Measurements from ENCODE around the gene TMX2.
"Not testable (repeated sequence)": the region's sequence is repeated elsewhere in the genome, so short reads cannot be mapped to it uniquely, and the experiment has no call there.

The TMX2 gene

GRCh38 chr11:57713835-57714234 is 1.4 kb downstream of the TMX2 start:
- Histone ChIP-seq H3K9ac (ENCODE audit: low read length) (peak overlapping the region; percentile 90), H3K9me2 (replicated peaks; ENCODE audit: insufficient read depth, low read length) (no peaks in the 10 kb centered on the region), H3K79me2 (ENCODE audit: insufficient read depth, low read length) (peaks cover 58% of the 10 kb centered on the region)

GRCh38 chr11:57716726-57717125 is 4.3 kb downstream of the TMX2 start:
- H3K36me3 ChIP-seq (ENCODE audit: low read length); H4K20me1 ChIP-seq (ENCODE audit: low read depth, low read length); H3K4me2 ChIP-seq (ENCODE audit: low read depth, low read length, poor library complexity, severe bottlenecking); H3K4me3 ChIP-seq (ENCODE audit: insufficient read depth, low read length, poor library complexity, severe bottlenecking); H3K9me2 ChIP-seq (replicated peaks; ENCODE audit: insufficient read depth, low read length); H3K27me3 ChIP-seq (ENCODE audit: low read length); H2AFZ ChIP-seq (ENCODE audit: low read depth, low read length, severe bottlenecking); H3K9me3 ChIP-seq (ENCODE audit: insufficient read depth, low read length); H3K9ac ChIP-seq (ENCODE audit: low read length); H3F3A ChIP-seq (ENCODE audit: insufficient read depth); H3K27ac ChIP-seq (ENCODE audit: low read depth, low read length): not testable (repeated sequence)
- peaks cover 67% of the 10 kb centered on the region for H3K79me2 ChIP-seq (ENCODE audit: insufficient read depth, low read length)

More at GRCh38 chr11:57713835-57714234, 1.4 kb downstream of the TMX2 start:
- no peak overlapping the region for H2AFZ ChIP-seq (ENCODE audit: low read depth, low read length, severe bottlenecking)
- TF ChIP-seq CTCF (IDR thresholded peaks at IDR 0.05; ENCODE audit: insufficient read depth, low read length, poor library complexity, severe bottlenecking) (no peak), EZH2phosphoT487 (conservative IDR thresholded peaks at IDR 0.05; ENCODE audit: low read length) (no peak)
- no peaks in the 10 kb centered on the region for H4K20me1 ChIP-seq (ENCODE audit: low read depth, low read length)
- no peaks in the 10 kb centered on the region for H3K27me3 ChIP-seq (ENCODE audit: low read length)
- H3K27ac ChIP-seq (ENCODE audit: low read depth, low read length), result no peak overlapping the region
- peak overlapping the region; percentile 97 for H3K4me3 ChIP-seq (ENCODE audit: insufficient read depth, low read length, poor library complexity, severe bottlenecking)
- H3F3A ChIP-seq (ENCODE audit: insufficient read depth), result no peaks in the 10 kb centered on the region; the same call in 1 of the 2 replicates
- H3K4me2 ChIP-seq (ENCODE audit: low read depth, low read length, poor library complexity, severe bottlenecking), result peak overlapping the region; percentile 87
- H3K36me3 ChIP-seq (ENCODE audit: low read length), result no peaks in the 10 kb centered on the region
- H3K9me3 ChIP-seq (ENCODE audit: insufficient read depth, low read length), result no peaks in the 10 kb centered on the region

- Histone ChIP-seq H3K79me2 (ENCODE audit: insufficient read depth, low read length) (peaks cover 92% of the 10 kb centered on the region), H3F3A (ENCODE audit: insufficient read depth) (peaks cover 18% of the 10 kb centered on the region; the same call in 1 of the 2 replicates), H2AFZ (ENCODE audit: low read depth, low read length, severe bottlenecking) (no peak overlapping the region), H3K27ac (ENCODE audit: low read depth, low read length) (no peak overlapping the region), H3K4me3 (ENCODE audit: insufficient read depth, low read length, poor library complexity, severe bottlenecking) (no peak overlapping the region), H3K27me3 (ENCODE audit: low read length) (no peaks in the 10 kb centered on the region), H3K36me3 (ENCODE audit: low read length) (peaks cover 5% of the 10 kb centered on the region; the same call in 1 of the 2 replicates), H3K9me3 (ENCODE audit: insufficient read depth, low read length) (no peaks in the 10 kb centered on the region), H3K4me2 (ENCODE audit: low read depth, low read length, poor library complexity, severe bottlenecking) (no peak overlapping the region), H3K9me2 (replicated peaks; ENCODE audit: insufficient read depth, low read length) (no peaks in the 10 kb centered on the region), H3K9ac (ENCODE audit: low read length) (no peak overlapping the region), H4K20me1 (ENCODE audit: low read depth, low read length) (peaks cover 9% of the 10 kb centered on the region; the same call in 1 of the 2 replicates)
- TF ChIP-seq CTCF (IDR thresholded peaks at IDR 0.05; ENCODE audit: insufficient read depth, low read length, poor library complexity, severe bottlenecking) (no peak), EZH2phosphoT487 (conservative IDR thresholded peaks at IDR 0.05; ENCODE audit: low read length) (no peak)
Measured at GRCh38 chr11:57727185-57727584, 14.8 kb downstream of the TMX2 start.

GRCh38 chr11:57728829-57729228 is 16.4 kb downstream of the TMX2 start:
- Histone ChIP-seq H3K36me3 (ENCODE audit: low read length) (no peaks in the 10 kb centered on the region), H3K9ac (ENCODE audit: low read length) (peak overlapping the region; percentile 6; the same call in 1 of the 2 replicates), H3K9me2 (replicated peaks; ENCODE audit: insufficient read depth, low read length) (no peaks in the 10 kb centered on the region), H3K4me3 (ENCODE audit: insufficient read depth, low read length, poor library complexity, severe bottlenecking) (no peak overlapping the region), H2AFZ (ENCODE audit: low read depth, low read length, severe bottlenecking) (no peak overlapping the region), H4K20me1 (ENCODE audit: low read depth, low read length) (peaks cover 9% of the 10 kb centered on the region; the same call in 1 of the 2 replicates), H3K9me3 (ENCODE audit: insufficient read depth, low read length) (no peaks in the 10 kb centered on the region), H3K4me2 (ENCODE audit: low read depth, low read length, poor library complexity, severe bottlenecking) (peak overlapping the region; percentile 45), H3K79me2 (ENCODE audit: insufficient read depth, low read length) (peaks cover 95% of the 10 kb centered on the region), H3K27me3 (ENCODE audit: low read length) (no peaks in the 10 kb centered on the region), H3F3A (ENCODE audit: insufficient read depth) (peaks cover 18% of the 10 kb centered on the region; the same call in 1 of the 2 replicates), H3K27ac (ENCODE audit: low read depth, low read length) (peak overlapping the region; percentile 28; the same call in 1 of the 2 replicates)
- TF ChIP-seq EZH2phosphoT487 (conservative IDR thresholded peaks at IDR 0.05; ENCODE audit: low read length) (no peak), CTCF (IDR thresholded peaks at IDR 0.05; ENCODE audit: insufficient read depth, low read length, poor library complexity, severe bottlenecking) (no peak)

Measured in SU-DHL-6 (cell line).